Erythroblast (primary cell): Measurements from ENCODE around the gene GSTM1.

Experiments used
- GATA1 ChIP-seq: IDR thresholded peaks from 2 replicates; pipeline ENCODE4 v1.6.1; 2011; ENCODE audit warnings: low read depth, mild to moderate bottlenecking, control low read depth, low read length, moderate library complexity
- POLR2A ChIP-seq: IDR thresholded peaks from 2 replicates; pipeline ENCODE4 v1.6.1; 2011; ENCODE audit warnings: mild to moderate bottlenecking, low read length

DNA sequence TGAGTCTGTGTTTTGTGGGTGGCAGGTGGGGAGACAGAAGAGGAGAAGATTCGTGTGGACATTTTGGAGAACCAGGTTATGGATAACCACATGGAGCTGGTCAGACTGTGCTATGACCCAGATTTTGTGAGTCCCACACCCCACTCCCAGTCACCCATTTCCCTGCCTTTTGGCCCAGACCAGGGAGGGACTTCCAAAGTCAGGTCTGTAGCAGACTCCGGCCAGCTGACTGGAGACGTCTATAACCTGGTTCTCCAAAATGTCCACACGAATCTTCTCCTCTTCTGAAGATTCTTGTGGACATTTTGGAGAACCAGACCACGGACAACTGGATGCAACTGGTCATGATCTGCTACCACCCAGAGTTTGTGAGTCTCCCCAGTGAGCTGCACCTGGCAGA lies 26.0 kb downstream of the GSTM1 start:
- TF ChIP-seq POLR2A (no peak), GATA1 (no peak)
